GM23338 (cell line): ENCODE data around the gene DAGLB.

ENCODE experiments used
- CREB1 ChIP-seq: fragments of 250-450 bp; sonication (Bioruptor Pico); IDR thresholded peaks from 2 replicates; pipeline ENCODE4 v1.5.0; 2020; ENCODE audit warnings: low read depth, mild to moderate bottlenecking, moderate library complexity
- ETS1 ChIP-seq: IDR thresholded peaks from 2 replicates; pipeline ENCODE4 v1.6.1; 2016; ENCODE audit warnings: antibody characterized with exemption
- EZH2 ChIP-seq: fragments of 200-600 bp; sonication (generic); IDR thresholded peaks from one replicate; pipeline ENCODE4 v1.8.0; 2017; ENCODE audit warnings: antibody characterized with exemption, mild to moderate bottlenecking, low read depth; ENCODE audit not compliant: unreplicated experiment
- EZH2phosphoT487 ChIP-seq: fragments of 200-600 bp; sonication (generic); IDR thresholded peaks from one replicate; pipeline ENCODE4 v1.8.1; 2018; ENCODE audit warnings: antibody characterized with exemption; ENCODE audit not compliant: unreplicated experiment
- POLR2AphosphoS5 ChIP-seq: IDR thresholded peaks from 2 replicates; pipeline ENCODE4 v1.6.1; 2016; ENCODE audit warnings: antibody characterized with exemption, low read depth
- REST ChIP-seq: IDR thresholded peaks from one replicate; pipeline ENCODE4 v1.6.1; 2018; ENCODE audit warnings: antibody characterized with exemption; ENCODE audit not compliant: unreplicated experiment
- STAT1 ChIP-seq: IDR thresholded peaks from one replicate; pipeline ENCODE4 v1.6.1; 2016; ENCODE audit warnings: antibody characterized with exemption; ENCODE audit not compliant: unreplicated experiment
- TF ChIP-seq, protein P1 (sequence below), 2 experiments: fragments of 200-600 bp in 1 of 2; sonication (generic) in 1 of 2; conservative IDR thresholded peaks; 2 replicates each; pipeline versions ENCODE4 v1.5.1 to v1.6.1; 2016 to 2017; ENCODE audit warnings: antibody characterized with exemption in 2 of 2, low read depth in 2 of 2, mild to moderate bottlenecking in 2 of 2, moderate library complexity in 1 of 2

- TF ChIP-seq EZH2 (no peak), REST (no peak), POLR2AphosphoS5 (no peak), ETS1 (no peak), EZH2phosphoT487 (no peak), CREB1 (CRISPR knock-in tag) (no peak), STAT1 (no peak)
- TF ChIP-seq, protein P1, sequence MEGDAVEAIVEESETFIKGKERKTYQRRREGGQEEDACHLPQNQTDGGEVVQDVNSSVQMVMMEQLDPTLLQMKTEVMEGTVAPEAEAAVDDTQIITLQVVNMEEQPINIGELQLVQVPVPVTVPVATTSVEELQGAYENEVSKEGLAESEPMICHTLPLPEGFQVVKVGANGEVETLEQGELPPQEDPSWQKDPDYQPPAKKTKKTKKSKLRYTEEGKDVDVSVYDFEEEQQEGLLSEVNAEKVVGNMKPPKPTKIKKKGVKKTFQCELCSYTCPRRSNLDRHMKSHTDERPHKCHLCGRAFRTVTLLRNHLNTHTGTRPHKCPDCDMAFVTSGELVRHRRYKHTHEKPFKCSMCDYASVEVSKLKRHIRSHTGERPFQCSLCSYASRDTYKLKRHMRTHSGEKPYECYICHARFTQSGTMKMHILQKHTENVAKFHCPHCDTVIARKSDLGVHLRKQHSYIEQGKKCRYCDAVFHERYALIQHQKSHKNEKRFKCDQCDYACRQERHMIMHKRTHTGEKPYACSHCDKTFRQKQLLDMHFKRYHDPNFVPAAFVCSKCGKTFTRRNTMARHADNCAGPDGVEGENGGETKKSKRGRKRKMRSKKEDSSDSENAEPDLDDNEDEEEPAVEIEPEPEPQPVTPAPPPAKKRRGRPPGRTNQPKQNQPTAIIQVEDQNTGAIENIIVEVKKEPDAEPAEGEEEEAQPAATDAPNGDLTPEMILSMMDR (conservative IDR thresholded peaks at IDR 0.05; ENCODE audit: low read depth in 2 of 2), result no peak
These were observed 25.7 kb downstream of the DAGLB start for GRCh38 chr7:6422095-6422494.
